HEK293 (cell line): ENCODE data around the gene TMEM87B.

ENCODE experiments used
- CTCF ChIP-seq: fragments of 450-650 bp; formaldehyde crosslinking; IDR thresholded peaks from 2 replicates; pipeline ENCODE4 v1.5.1; 2016; ENCODE audit warnings: missing biosample characterization, missing genetic modification characterization
- KLF17 ChIP-seq: fragments of 450-650 bp; formaldehyde crosslinking; IDR thresholded peaks from 2 replicates; pipeline ENCODE4 v1.5.1; 2016; ENCODE audit warnings: missing biosample characterization, missing genetic modification characterization
- PATZ1 ChIP-seq: fragments of 450-650 bp; formaldehyde crosslinking; IDR thresholded peaks from 2 replicates; pipeline ENCODE4 v1.5.1; 2016; ENCODE audit warnings: missing biosample characterization, missing genetic modification characterization
- PRDM4 ChIP-seq: fragments of 450-650 bp; formaldehyde crosslinking; IDR thresholded peaks from 2 replicates; pipeline ENCODE4 v1.5.1; 2017; ENCODE audit warnings: missing biosample characterization, missing genetic modification characterization
- REST ChIP-seq: fragments of 450-650 bp; formaldehyde crosslinking; IDR thresholded peaks from 2 replicates; pipeline ENCODE4 v1.5.1; 2016; ENCODE audit warnings: missing biosample characterization, missing genetic modification characterization
- YY1 ChIP-seq: fragments of 450-650 bp; formaldehyde crosslinking; IDR thresholded peaks from 2 replicates; pipeline ENCODE4 v1.5.1; 2018; ENCODE audit warnings: missing biosample characterization, missing genetic modification characterization
- ZBTB8A ChIP-seq: fragments of 450-650 bp; formaldehyde crosslinking; IDR thresholded peaks from 2 replicates; pipeline ENCODE4 v1.5.1; 2016; ENCODE audit warnings: missing biosample characterization, missing genetic modification characterization
- ZNF133 ChIP-seq: fragments of 450-650 bp; formaldehyde crosslinking; IDR thresholded peaks from 2 replicates; pipeline ENCODE4 v1.5.1; 2016; ENCODE audit warnings: missing biosample characterization, missing genetic modification characterization
- ZNF335 ChIP-seq: fragments of 450-650 bp; formaldehyde crosslinking; conservative IDR thresholded peaks from 2 replicates; pipeline ENCODE4 v1.5.1; 2016; ENCODE audit warnings: missing biosample characterization, missing genetic modification characterization
- ZNF433 ChIP-seq: fragments of 450-650 bp; formaldehyde crosslinking; IDR thresholded peaks from 2 replicates; pipeline ENCODE4 v1.5.1; 2016; ENCODE audit warnings: missing biosample characterization, missing genetic modification characterization, low read depth
- ZNF561 ChIP-seq: fragments of 450-650 bp; IDR thresholded peaks from 2 replicates; pipeline ENCODE4 v1.5.1; 2018; ENCODE audit warnings: missing biosample characterization, missing genetic modification characterization, borderline replicate concordance

- no peak for TF ChIP-seq CTCF (tag by site-specific recombination)
- TF ChIP-seq PATZ1 (tag by site-specific recombination) = no peak
- TF ChIP-seq ZBTB8A (tag by site-specific recombination) = no peak
- no peak for TF ChIP-seq ZNF335 (tag by site-specific recombination)
- no peak for TF ChIP-seq ZNF133 (tag by site-specific recombination)
- TF ChIP-seq YY1 (tag by site-specific recombination) = no peak
- no peak for TF ChIP-seq ZNF561 (tag by site-specific recombination)
- TF ChIP-seq REST (tag by site-specific recombination) = no peak
- TF ChIP-seq ZNF433 (tag by site-specific recombination) = no peak
- TF ChIP-seq PRDM4 (tag by site-specific recombination) = no peak
- TF ChIP-seq KLF17 (tag by site-specific recombination) = no peak
These were observed 33.8 kb upstream of the TMEM87B start for GRCh38 chr2:112021290-112021689.
